Bronchial epithelial cell (primary cell): Measurements from ENCODE around the gene FEV. TPM values are rescaled to one million over a fixed set of nuclear protein-coding genes. Genes with fewer than 3 reads are reported as not detected.

Source experiments
- DNase-seq: peaks from one replicate; pipeline ENCODE4 v3.0.0-alpha.2; 2010; ENCODE audit warnings: low read depth
- FAIRE-seq: peaks from 2 replicates; lab custom pipeline; 2011; peaks lifted over from hg19 to GRCh38; lab: Jason Lieb, UNC
- H3K27me3 ChIP-seq: 2 replicates; pipeline ENCODE4 v1.5.1; 2011; ENCODE audit warnings: low read length; ENCODE audit not compliant: control insufficient read depth, insufficient read depth
- H3K36me3 ChIP-seq: 2 replicates; pipeline ENCODE4 v1.5.1; 2011; ENCODE audit warnings: low read length; ENCODE audit not compliant: control insufficient read depth, insufficient read depth
- H3K4me3 ChIP-seq: 2 replicates; pipeline ENCODE4 v1.5.1; 2011; ENCODE audit warnings: mild to moderate bottlenecking, low read depth, low read length, control low read depth
- CTCF ChIP-seq: IDR thresholded peaks from 2 replicates; pipeline ENCODE4 v1.5.1; 2011; ENCODE audit warnings: mild to moderate bottlenecking, moderate library complexity, low read length, control low read depth, inconsistent platforms; ENCODE audit not compliant: insufficient read depth, severe bottlenecking
- total RNA-seq: library from RNA; depleted of rRNA; stranded (reverse); fragments of >200 nt; gene quantifications from 2 replicates; pipeline ENCODE4 v1.2.1, GENCODE V29; 2014

FEV gene
- total RNA-seq, 1 donor from 2014 or later: not detected

- DNase-seq (no peak), FAIRE-seq (no peak)
- Histone ChIP-seq H3K27me3 (peaks cover 75% of the 10 kb centered on the region), H3K4me3 (no peak overlapping the region), H3K36me3 (no peaks in the 10 kb centered on the region)
- no peak for TF ChIP-seq CTCF
These were observed 5.6 kb upstream of the FEV start for GRCh38 chr2:218990612-218991011.

GRCh38 chr2:218990052-218990451, 5.1 kb upstream of the FEV start:
- DNase-seq (no peak), FAIRE-seq (no peak)
- H3K4me3 ChIP-seq: no peak overlapping the region
- H3K36me3 ChIP-seq: no peaks in the 10 kb centered on the region
- peaks cover 71% of the 10 kb centered on the region for H3K27me3 ChIP-seq
- TF ChIP-seq CTCF: no peak

GRCh38 chr2:218988650-218989049, 3.7 kb upstream of the FEV start:
- no peak for FAIRE-seq
- H3K27me3 ChIP-seq: peaks cover 76% of the 10 kb centered on the region
- H3K4me3 ChIP-seq: no peak overlapping the region
- no peak for DNase-seq
- H3K36me3 ChIP-seq: no peaks in the 10 kb centered on the region
- no peak for TF ChIP-seq CTCF

GRCh38 chr2:218988164-218988563, 3.2 kb upstream of the FEV start:
- DNase-seq (no peak), FAIRE-seq (peak; percentile 13)
- peaks cover 79% of the 10 kb centered on the region for H3K27me3 ChIP-seq
- H3K36me3 ChIP-seq: no peaks in the 10 kb centered on the region
- no peak overlapping the region for H3K4me3 ChIP-seq
- no peak for TF ChIP-seq CTCF

- H3K36me3 ChIP-seq: no peaks in the 10 kb centered on the region
- H3K27me3 ChIP-seq: peaks cover 78% of the 10 kb centered on the region
- FAIRE-seq (no peak), DNase-seq (no peak)
- no peak overlapping the region for H3K4me3 ChIP-seq
- TF ChIP-seq CTCF: no peak
These were observed 1.3 kb upstream of the FEV start for GRCh38 chr2:218986148-218986761.

- no peak for FAIRE-seq
- no peak for TF ChIP-seq CTCF
These were observed 524 bp upstream of the FEV start for GRCh38 chr2:218985325-218986091.

More at GRCh38 chr2:218985325-218986091, 524 bp upstream of the FEV start:
- Histone ChIP-seq H3K4me3 (no peak overlapping the region), H3K27me3 (peaks cover 79% of the 10 kb centered on the region), H3K36me3 (no peaks in the 10 kb centered on the region)
- no peak for DNase-seq
